Measurements from ENCODE around the gene ZC3H14. TPM values are rescaled to one million over a fixed set of nuclear protein-coding genes. Genes with fewer than 3 reads are reported as not detected.

The ZC3H14 gene
- total and polyA plus RNA-seq, 9 of the 15 experiments (the other 6 are each of a cell fraction or from before 2014, with no cell fraction given), result 21.1 to 109 (median 45.3) TPM

DNA sequence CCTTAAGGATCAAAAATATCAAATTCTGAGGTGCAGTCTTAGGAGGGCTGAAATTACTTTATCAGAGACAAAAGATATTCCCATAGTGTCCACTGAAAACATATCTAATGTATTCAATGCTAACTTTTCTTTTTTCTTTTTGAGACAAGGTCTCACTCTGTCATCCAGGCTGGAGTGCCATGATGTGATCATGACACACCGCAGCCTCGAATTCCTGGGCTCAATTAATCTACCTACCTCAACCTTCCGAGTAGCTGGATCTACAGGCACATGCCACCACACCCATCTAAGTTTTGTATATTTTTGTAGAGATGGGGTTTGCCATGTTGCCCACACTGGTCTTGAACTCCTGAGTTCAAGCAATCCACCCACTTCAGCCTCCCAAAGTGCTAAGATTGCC lies 68.3 kb downstream of the ZC3H14 start (continued):
- TF ChIP-seq, protein P1, sequence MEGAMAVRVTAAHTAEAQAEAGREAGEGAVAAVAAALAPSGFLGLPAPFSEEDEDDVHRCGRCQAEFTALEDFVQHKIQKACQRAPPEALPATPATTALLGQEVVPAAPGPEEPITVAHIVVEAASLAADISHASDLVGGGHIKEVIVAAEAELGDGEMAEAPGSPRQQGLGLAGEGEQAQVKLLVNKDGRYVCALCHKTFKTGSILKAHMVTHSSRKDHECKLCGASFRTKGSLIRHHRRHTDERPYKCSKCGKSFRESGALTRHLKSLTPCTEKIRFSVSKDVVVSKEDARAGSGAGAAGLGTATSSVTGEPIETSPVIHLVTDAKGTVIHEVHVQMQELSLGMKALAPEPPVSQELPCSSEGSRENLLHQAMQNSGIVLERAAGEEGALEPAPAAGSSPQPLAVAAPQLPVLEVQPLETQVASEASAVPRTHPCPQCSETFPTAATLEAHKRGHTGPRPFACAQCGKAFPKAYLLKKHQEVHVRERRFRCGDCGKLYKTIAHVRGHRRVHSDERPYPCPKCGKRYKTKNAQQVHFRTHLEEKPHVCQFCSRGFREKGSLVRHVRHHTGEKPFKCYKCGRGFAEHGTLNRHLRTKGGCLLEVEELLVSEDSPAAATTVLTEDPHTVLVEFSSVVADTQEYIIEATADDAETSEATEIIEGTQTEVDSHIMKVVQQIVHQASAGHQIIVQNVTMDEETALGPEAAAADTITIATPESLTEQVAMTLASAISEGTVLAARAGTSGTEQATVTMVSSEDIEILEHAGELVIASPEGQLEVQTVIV (CRISPR knock-in tag; IDR thresholded peaks at IDR 0.05; ENCODE audit: borderline replicate concordance), result no peak
- TF ChIP-seq RBM39 (optimal IDR thresholded peaks at IDR 0.05; ENCODE audit: low read depth, low read length), result no peak
- TF ChIP-seq DDX20 (tag; IDR thresholded peaks at IDR 0.05; ENCODE audit: low read depth), result no peak
- TF ChIP-seq, protein P2, sequence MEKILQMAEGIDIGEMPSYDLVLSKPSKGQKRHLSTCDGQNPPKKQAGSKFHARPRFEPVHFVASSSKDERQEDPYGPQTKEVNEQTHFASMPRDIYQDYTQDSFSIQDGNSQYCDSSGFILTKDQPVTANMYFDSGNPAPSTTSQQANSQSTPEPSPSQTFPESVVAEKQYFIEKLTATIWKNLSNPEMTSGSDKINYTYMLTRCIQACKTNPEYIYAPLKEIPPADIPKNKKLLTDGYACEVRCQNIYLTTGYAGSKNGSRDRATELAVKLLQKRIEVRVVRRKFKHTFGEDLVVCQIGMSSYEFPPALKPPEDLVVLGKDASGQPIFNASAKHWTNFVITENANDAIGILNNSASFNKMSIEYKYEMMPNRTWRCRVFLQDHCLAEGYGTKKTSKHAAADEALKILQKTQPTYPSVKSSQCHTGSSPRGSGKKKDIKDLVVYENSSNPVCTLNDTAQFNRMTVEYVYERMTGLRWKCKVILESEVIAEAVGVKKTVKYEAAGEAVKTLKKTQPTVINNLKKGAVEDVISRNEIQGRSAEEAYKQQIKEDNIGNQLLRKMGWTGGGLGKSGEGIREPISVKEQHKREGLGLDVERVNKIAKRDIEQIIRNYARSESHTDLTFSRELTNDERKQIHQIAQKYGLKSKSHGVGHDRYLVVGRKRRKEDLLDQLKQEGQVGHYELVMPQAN (IDR thresholded peaks at IDR 0.05; ENCODE audit: borderline replicate concordance), result no peak
- no peak for TF ChIP-seq DACH1 (IDR thresholded peaks at IDR 0.05; ENCODE audit: partially characterized antibody)
- TF ChIP-seq TBL1XR1 (IDR thresholded peaks at IDR 0.05; ENCODE audit: low read length in 2 of 2), result no peak
- no peak for TF ChIP-seq POLR2H (tag; IDR thresholded peaks at IDR 0.05; ENCODE audit: low read depth)
- no peak for TF ChIP-seq ZBTB7A (IDR thresholded peaks at IDR 0.05; ENCODE audit: borderline replicate concordance, control insufficient read depth, low read depth, low read length)

Data from K562 (cell line).